ENCODE measurements around the gene CHRNA3.

GRCh38 chr15:78661001-78661400 lies 40.2 kb upstream of the CHRNA3 start:
- TF ChIP-seq CTCF (IDR thresholded peaks at IDR 0.05): no peak
- no peak for TF ChIP-seq POLR2AphosphoS5 (IDR thresholded peaks at IDR 0.05)
